DMS153 (cell line): Measurements from ENCODE around the gene ZNF217.
"Not testable (repeated sequence)": the region's sequence is repeated elsewhere in the genome, so short reads cannot be mapped to it uniquely, and the experiment has no call there.

ENCODE experiments used
- DNase-seq: peaks from one replicate; lab custom pipeline; 2025; lab: John Stamatoyannopoulos, UW

The ZNF217 gene

GRCh38 chr20:53529658-53530057 lies 64.0 kb downstream of the ZNF217 start:
- no peak for DNase-seq

- DNase-seq: no peak
These were observed 66.4 kb downstream of the ZNF217 start for GRCh38 chr20:53527196-53527595.

- no peak for DNase-seq
These were observed 68.9 kb downstream of the ZNF217 start for GRCh38 chr20:53524589-53525312.

- DNase-seq: not testable (repeated sequence)
These were observed 70.0 kb downstream of the ZNF217 start for GRCh38 chr20:53523615-53524014.

- no peak for DNase-seq
These were observed 70.9 kb downstream of the ZNF217 start for GRCh38 chr20:53522696-53523095.

GRCh38 chr20:53522026-53522425 lies 71.6 kb downstream of the ZNF217 start:
- no peak for DNase-seq

- DNase-seq: not testable (repeated sequence)
These were observed 72.2 kb downstream of the ZNF217 start for GRCh38 chr20:53521421-53521820.

- no peak for DNase-seq
These were observed 76.5 kb downstream of the ZNF217 start for GRCh38 chr20:53517146-53517545.
